SH-SY5Y (cell line): ENCODE data around the gene RAD51B.

Experiments used
- GATA2 ChIP-seq: IDR thresholded peaks from 2 replicates; pipeline ENCODE4 v1.6.1; 2011; ENCODE audit warnings: mild to moderate bottlenecking, low read depth, low read length
- GATA3 ChIP-seq: IDR thresholded peaks from 2 replicates; pipeline ENCODE4 v1.6.1; 2011; ENCODE audit warnings: low read depth, mild to moderate bottlenecking, low read length, moderate library complexity

DNA sequence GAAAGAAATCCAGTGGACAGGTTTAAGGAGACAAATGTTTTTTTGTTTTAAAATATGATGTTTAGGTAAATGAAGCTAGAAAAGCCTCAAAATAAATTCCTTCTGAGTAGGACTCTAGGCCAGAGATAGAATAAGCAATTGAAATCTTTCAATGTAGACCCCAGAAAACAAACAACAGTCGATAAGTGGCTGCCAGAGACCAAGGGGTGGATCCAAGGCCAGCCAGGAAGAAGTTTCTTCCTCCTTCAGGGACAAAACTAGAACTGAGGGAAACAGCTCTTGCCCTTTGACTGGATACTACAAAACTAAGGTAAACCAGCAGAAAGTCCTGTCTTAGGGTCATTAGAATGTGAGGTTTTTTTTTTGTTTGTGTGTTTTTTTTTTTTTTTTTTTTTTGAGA, 481.6 kb downstream of the RAD51B start:
- no peak for TF ChIP-seq GATA2
- TF ChIP-seq GATA3, result no peak
